HEK293T (cell line): ENCODE measurements around the gene NAV2.

Experiments
- ARNT ChIP-seq: fragments of 450-650 bp; IDR thresholded peaks from 2 replicates; pipeline ENCODE4 v1.6.1; 2017; ENCODE audit warnings: mild to moderate bottlenecking
- CTBP1 ChIP-seq: fragments of 450-650 bp; IDR thresholded peaks from 2 replicates; pipeline ENCODE4 v1.6.1; 2016; ENCODE audit warnings: borderline replicate concordance
- FOXK2 ChIP-seq: fragments of 450-650 bp; IDR thresholded peaks from 2 replicates; pipeline ENCODE4 v1.6.1; 2016; ENCODE audit warnings: mild to moderate bottlenecking
- FOXM1 ChIP-seq: fragments of 450-650 bp; IDR thresholded peaks from 2 replicates; pipeline ENCODE4 v1.6.1; 2017; ENCODE audit warnings: mild to moderate bottlenecking, borderline replicate concordance
- SP1 ChIP-seq: fragments of 450-650 bp; IDR thresholded peaks from 2 replicates; pipeline ENCODE4 v1.6.1; 2017
- SUZ12 ChIP-seq: fragments of 450-650 bp; IDR thresholded peaks from 2 replicates; pipeline ENCODE4 v1.6.1; 2016; ENCODE audit warnings: mild to moderate bottlenecking
- ZNF384 ChIP-seq: fragments of 450-650 bp; IDR thresholded peaks from 2 replicates; pipeline ENCODE4 v1.6.1; 2016

DNA sequence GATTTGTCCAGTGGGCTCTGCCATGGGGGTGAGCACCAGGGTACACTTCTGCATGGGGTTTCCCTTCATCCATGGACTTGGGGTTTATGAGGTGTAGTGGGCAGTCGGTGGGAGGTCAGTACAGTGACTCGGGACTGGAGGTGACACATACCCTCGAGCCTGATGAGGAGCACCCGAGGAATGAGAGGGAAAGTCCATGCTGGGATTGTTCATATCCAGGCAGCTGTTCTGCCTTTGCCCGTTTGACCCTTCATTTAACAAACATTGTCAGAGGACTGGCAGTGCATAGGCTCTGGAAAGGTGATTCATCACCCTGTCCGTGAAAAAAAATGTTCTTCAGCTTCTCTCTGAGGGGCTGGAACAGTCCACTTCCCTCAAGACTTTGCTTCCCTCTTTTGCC is 2.7 kb downstream of the NAV2 start:
- TF ChIP-seq FOXM1 (no peak), FOXK2 (no peak), SUZ12 (no peak), ZNF384 (no peak), CTBP1 (no peak), SP1 (no peak), ARNT (no peak)
